Suppressor macrophage treated with lipopolysaccharide for 4 hours (primary cell): Measurements from ENCODE around the gene GUCY1A2.
"Not testable (repeated sequence)": the region's sequence is repeated elsewhere in the genome, so short reads cannot be mapped to it uniquely, and the experiment has no call there.

ENCODE experiments used
- DNase-seq: peaks from one replicate; pipeline ENCODE4 v3.0.0-alpha.2; 2020

GUCY1A2 gene

GRCh38 chr11:107018219-107018901 lies at the start of gene GUCY1A2:
GUCY1A2 (minus strand) TSS chr11:107018476; CDS start chr11:107018055, 421 bp downstream.
- no peak for DNase-seq

- DNase-seq = no peak
Measured at GRCh38 chr11:107054391-107054790, 36.1 kb upstream of the GUCY1A2 start.

- DNase-seq = not testable (repeated sequence)
Measured at GRCh38 chr11:107051332-107051731, 33.1 kb upstream of the GUCY1A2 start.

- not testable (repeated sequence) for DNase-seq
Measured at GRCh38 chr11:107050899-107051298, 32.6 kb upstream of the GUCY1A2 start.

DNA sequence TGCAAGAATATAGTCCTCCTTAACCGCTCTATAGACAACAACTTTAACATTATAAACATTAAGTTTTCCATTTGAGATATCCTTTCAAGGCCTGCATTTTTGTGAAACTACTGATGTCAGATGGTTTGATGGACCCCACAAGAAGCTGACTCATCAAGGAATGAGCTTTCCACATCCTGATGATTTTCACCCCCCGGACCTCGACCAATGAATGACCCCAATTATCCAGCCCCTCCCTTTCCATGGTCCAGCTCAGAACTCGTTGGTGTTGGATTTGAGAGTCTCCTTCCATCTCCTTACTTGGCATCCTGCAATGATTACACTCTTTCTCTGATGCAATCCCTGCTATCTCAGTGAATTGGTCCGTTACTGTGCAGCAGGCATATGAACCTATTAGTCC lies 31.8 kb upstream of the GUCY1A2 start:
- no peak for DNase-seq

DNA sequence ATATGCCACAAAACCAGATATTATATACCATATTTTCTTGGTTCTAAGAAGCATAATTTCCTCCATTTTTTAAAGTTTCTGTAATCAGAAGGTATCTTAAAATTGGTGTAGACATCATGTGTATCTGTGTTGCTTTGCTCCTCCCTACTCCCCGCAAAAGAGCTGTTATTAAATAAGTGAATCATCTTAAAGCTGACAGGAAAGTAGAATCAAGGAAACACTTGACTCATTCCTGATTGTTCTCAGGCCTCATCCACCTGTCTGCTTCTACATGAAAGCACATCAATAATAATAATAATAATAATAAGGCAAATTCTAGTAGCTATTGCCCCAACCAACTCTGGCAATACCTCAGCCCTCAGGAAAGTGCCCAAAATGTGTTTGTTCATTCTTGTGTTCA lies 26.2 kb upstream of the GUCY1A2 start:
- no peak for DNase-seq

DNA sequence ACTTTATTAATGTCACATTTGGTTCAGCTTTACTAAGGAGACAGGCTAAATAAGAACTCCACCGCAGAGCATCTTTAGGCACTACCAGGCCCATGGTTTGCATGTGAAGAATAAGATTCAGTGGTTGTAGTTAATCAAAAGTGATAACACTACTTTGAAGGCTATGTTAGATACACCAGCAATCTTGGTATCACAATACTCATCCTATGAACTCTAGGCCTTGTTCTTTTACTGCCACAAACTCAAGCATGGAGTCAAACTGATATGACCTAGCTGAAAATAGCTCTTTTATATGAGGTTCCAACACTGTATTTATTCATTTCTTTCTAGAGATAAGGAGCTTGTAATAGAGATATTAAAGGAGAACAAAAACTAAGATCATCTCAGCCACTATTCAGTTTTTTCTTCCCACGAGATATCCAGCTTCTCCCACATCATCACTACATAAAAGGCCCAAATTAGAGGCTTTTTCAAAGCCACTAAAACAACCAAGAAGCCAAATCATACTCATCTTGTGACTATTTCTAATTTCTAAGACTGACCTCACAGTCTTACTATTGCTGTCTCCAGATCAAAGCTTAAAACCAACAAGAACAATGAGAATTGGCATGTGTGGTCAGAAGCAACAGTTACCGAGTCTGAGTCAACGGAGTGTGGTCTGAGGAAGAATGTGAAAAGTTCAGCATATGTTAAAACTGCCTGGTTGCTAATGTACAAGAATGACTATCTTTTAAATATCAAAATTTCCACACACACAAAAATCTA lies 25.1 kb upstream of the GUCY1A2 start:
- DNase-seq = no peak

GRCh38 chr11:107042748-107043147 lies 24.5 kb upstream of the GUCY1A2 start:
- DNase-seq = no peak

DNA sequence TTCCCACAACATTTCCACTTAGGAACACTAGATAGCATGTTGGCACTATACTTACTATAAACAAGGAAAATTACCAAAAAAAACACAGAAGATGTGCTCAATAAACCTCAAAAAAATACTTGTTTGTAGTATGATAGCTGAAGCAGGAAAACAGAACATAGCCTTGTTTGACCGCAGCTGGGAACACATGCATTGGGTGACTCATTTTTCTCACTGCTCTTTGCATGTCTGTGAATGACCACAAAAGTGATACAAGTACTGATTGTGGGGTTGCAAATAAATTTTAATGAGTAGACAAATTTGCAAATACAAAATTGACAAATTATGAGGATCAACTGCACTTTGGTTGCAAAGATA lies 22.8 kb upstream of the GUCY1A2 start:
- DNase-seq = no peak

- no peak for DNase-seq
Measured at GRCh38 chr11:107040433-107041087, 22.3 kb upstream of the GUCY1A2 start.

- no peak for DNase-seq
Measured at GRCh38 chr11:107025673-107026072, 7.4 kb upstream of the GUCY1A2 start.

DNA sequence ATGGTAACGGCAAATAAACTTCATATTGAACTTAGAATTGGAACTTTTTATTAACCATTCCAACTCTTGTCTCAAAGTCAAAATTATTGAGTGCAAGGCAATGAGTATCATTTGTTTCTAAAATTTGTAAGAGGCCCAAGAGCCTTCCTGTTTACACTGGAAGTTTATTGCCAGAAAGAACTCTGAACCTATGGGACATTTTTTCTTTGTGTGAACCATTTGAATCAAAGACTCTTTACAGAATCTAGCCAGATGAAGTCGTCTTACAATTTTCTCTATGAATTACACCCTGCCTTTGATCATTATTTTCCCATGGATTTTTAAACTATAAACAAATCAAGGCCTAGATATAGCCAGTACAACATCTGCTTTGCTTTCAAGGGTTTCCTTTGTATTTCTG lies 2.3 kb upstream of the GUCY1A2 start:
- no peak for DNase-seq

DNA sequence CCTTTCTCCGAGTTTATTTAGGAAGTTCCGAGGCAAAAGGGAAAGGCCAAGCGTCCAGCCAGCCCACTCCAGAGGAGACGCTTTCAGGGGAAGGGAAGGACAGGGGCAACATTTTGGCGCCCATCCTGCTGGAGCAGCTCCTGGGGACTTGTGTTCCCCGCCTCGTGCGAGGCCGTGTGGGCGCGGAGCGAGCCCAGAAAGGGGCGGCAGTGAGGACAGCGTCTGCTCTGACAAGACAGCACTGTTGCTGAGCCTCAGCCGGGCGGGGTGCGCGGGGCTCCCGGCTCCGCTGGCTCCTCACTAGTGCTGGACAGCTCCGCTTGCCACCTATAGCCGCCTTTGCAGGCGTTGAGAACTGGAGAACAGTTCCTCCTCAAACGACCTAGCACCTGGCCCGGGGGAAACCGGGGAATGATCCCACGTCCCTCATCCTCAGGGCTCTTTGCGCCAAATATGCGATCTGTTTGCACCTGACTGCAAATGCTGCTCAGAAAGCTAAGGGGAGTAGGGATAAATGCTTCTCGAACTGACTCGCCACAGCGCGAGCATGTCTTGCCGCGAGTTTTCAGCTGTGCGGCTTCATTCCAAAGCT lies 722 bp upstream of the GUCY1A2 start:
- DNase-seq = no peak

- no peak for DNase-seq
Measured at GRCh38 chr11:107017433-107018218, 650 bp downstream of the GUCY1A2 start.

DNA sequence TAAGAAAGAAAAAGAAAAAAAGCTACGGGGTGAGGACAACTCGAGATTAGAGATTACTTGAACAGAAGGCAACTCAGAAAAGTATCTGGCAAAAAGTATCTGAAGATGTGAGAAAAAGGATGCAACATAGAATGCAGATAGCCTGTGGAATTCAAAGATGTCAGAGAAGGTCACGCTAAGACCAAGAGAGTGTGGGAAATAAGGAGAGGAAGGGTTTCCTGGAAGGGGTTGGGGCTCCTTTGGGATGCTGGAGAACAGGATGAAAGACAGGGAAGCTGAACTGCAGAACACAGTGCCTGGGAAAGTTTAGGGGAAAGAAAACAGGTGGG lies 1.2 kb downstream of the GUCY1A2 start:
- no peak for DNase-seq

GRCh38 chr11:107014871-107015270 lies 3.4 kb downstream of the GUCY1A2 start:
- DNase-seq = no peak

- no peak for DNase-seq
Measured at GRCh38 chr11:107011977-107012376, 6.3 kb downstream of the GUCY1A2 start.

- no peak for DNase-seq
Measured at GRCh38 chr11:107009190-107009589, 9.1 kb downstream of the GUCY1A2 start.

DNA sequence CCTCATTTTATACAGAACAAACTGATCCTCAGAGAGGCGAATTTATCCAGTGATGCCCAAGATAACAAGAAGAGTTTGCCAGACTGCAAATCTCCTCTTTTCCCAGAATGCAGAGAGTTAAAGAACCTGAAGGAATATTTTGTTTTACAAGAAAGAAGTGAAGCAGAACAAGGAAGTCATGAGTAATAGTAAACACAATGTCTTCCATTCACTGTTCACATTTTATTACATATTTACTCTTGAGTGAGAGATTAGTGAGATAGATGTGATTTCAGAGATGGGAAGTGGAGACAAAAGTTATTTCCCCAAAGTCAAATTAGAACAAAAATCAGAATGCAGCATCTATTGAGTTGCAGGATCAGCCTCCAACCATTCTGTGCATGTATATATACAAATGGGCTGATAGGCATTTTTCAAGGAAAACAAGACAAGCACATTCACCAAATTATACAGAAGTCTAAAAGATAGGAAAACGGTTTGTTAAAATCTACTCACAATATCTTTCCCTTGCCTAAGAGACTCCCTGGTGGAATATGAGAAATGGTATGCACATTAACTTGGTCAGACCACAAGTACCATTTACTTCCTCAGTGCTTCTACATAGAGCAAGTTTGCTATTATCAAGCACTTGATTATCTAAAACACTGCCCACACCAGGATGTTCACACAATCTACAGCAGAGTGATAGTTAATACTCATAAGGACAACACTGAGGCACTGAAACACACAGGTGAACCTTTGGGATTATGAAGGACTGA lies 12.0 kb downstream of the GUCY1A2 start:
- DNase-seq = no peak

GRCh38 chr11:106999196-106999595 lies 19.1 kb downstream of the GUCY1A2 start:
- DNase-seq = no peak

- no peak for DNase-seq
Measured at GRCh38 chr11:106998916-106999188, 19.4 kb downstream of the GUCY1A2 start.

GRCh38 chr11:106998116-106998915 lies 20.0 kb downstream of the GUCY1A2 start:
- no peak for DNase-seq
